Activated T-helper 17 cell treated with anti-CD3 and anti-CD28 coated beads, Interleukin-2, amount 50 U/mL, for 72 hours (primary cell): ENCODE results near the gene HSPB9. TPM values are rescaled to one million over a fixed set of nuclear protein-coding genes. Genes with fewer than 3 reads are reported as not detected.
A peak's percentile ranks its signal among the peaks of the same experiment; 100 is the strongest.

Experiments used
- ATAC-seq: fragments of 150-1000 bp; cut with Tn5 transposase; replicated peaks from 2 replicates; pipeline ENCODE4 v1.10.0; 2021; ENCODE audit warnings: mild to moderate bottlenecking, moderate library complexity
- H3K27ac Mint-ChIP-seq: one replicate; pipeline ENCODE4 v1.8.0; 2022; ENCODE audit warnings: mixed read lengths
- H3K27me3 Mint-ChIP-seq: one replicate; pipeline ENCODE4 v1.8.0; 2022; ENCODE audit warnings: mixed read lengths
- H3K36me3 Mint-ChIP-seq: one replicate; pipeline ENCODE4 v1.8.0; 2022; ENCODE audit warnings: low read depth, mild to moderate bottlenecking, mixed read lengths
- H3K4me1 Mint-ChIP-seq: one replicate; pipeline ENCODE4 v1.8.0; 2022; ENCODE audit warnings: mixed read lengths
- H3K4me3 Mint-ChIP-seq: one replicate; pipeline ENCODE4 v1.8.0; 2022; ENCODE audit warnings: mild to moderate bottlenecking, mixed read lengths
- H3K9me3 Mint-ChIP-seq: one replicate; pipeline ENCODE4 v1.8.0; 2022; ENCODE audit warnings: mixed read lengths
- total RNA-seq, 2 donors: library from RNA; stranded (reverse); gene quantifications; one replicate each; pipeline ENCODE4 v1.2.3, GENCODE V29; 2022

The HSPB9 gene
- total RNA-seq, 2 donors from 2014 or later = 0.13 TPM; not detected in 1

- H3K36me3 Mint-ChIP-seq = no peaks in the 10 kb centered on the region
- H3K27me3 Mint-ChIP-seq = peaks cover 9% of the 10 kb centered on the region
- H3K9me3 Mint-ChIP-seq = no peaks in the 10 kb centered on the region
- no peak overlapping the region for H3K4me3 Mint-ChIP-seq
- ATAC-seq = no peak
- H3K4me1 Mint-ChIP-seq = no peaks in the 10 kb centered on the region
- no peak overlapping the region for H3K27ac Mint-ChIP-seq
These were observed 28.1 kb upstream of the HSPB9 start for GRCh38 chr17:42094375-42095069.

- Mint-ChIP-seq H3K27ac (no peak overlapping the region), H3K36me3 (no peaks in the 10 kb centered on the region), H3K9me3 (no peaks in the 10 kb centered on the region), H3K4me3 (no peak overlapping the region), H3K27me3 (peaks cover 3% of the 10 kb centered on the region), H3K4me1 (no peaks in the 10 kb centered on the region)
- no peak for ATAC-seq
These were observed 26.1 kb upstream of the HSPB9 start for GRCh38 chr17:42096360-42097111.

- Mint-ChIP-seq H3K27me3 (peaks cover 3% of the 10 kb centered on the region), H3K27ac (no peak within 1 kb of the TSS), H3K4me1 (no peaks in the 10 kb centered on the region), H3K36me3 (no peaks in the 10 kb centered on the region), H3K9me3 (no peaks in the 10 kb centered on the region), H3K4me3 (peak within 1 kb of the TSS; percentile 57)
- ATAC-seq = peak; percentile 78
These were observed 24.6 kb upstream of the HSPB9 start, which contains the start of gene ZNF385C for GRCh38 chr17:42097691-42098631. Gene ZNF385C, minus strand, starts transcription at chr17:42098473. Its CDS starts 35,417 bp downstream, at chr17:42063056.

- Mint-ChIP-seq H3K36me3 (no peaks in the 10 kb centered on the region), H3K27me3 (peaks cover 3% of the 10 kb centered on the region)
- no peak for ATAC-seq
These were observed 23.7 kb upstream of the HSPB9 start for GRCh38 chr17:42098730-42099399.

GRCh38 chr17:42101513-42102292 lies 20.9 kb upstream of the HSPB9 start:
- peak; percentile 77 for ATAC-seq
- H3K4me3 Mint-ChIP-seq = no peak overlapping the region
- no peaks in the 10 kb centered on the region for H3K36me3 Mint-ChIP-seq
- peaks cover 3% of the 10 kb centered on the region for H3K27me3 Mint-ChIP-seq
- H3K9me3 Mint-ChIP-seq = no peaks in the 10 kb centered on the region
- H3K4me1 Mint-ChIP-seq = no peaks in the 10 kb centered on the region
- no peak overlapping the region for H3K27ac Mint-ChIP-seq

More at GRCh38 chr17:42098730-42099399, 23.7 kb upstream of the HSPB9 start:
- H3K4me1 Mint-ChIP-seq = no peaks in the 10 kb centered on the region
- no peak overlapping the region for H3K27ac Mint-ChIP-seq
- no peak overlapping the region for H3K4me3 Mint-ChIP-seq
- no peaks in the 10 kb centered on the region for H3K9me3 Mint-ChIP-seq

GRCh38 chr17:42103221-42103954 lies 19.2 kb upstream of the HSPB9 start:
- Mint-ChIP-seq H3K27ac (no peak overlapping the region), H3K4me1 (no peaks in the 10 kb centered on the region), H3K9me3 (no peaks in the 10 kb centered on the region), H3K4me3 (no peak overlapping the region), H3K36me3 (no peaks in the 10 kb centered on the region), H3K27me3 (no peaks in the 10 kb centered on the region)
- no peak for ATAC-seq

- H3K4me1 Mint-ChIP-seq = no peaks in the 10 kb centered on the region
- H3K9me3 Mint-ChIP-seq = no peaks in the 10 kb centered on the region
- no peak overlapping the region for H3K27ac Mint-ChIP-seq
- no peak overlapping the region for H3K4me3 Mint-ChIP-seq
- H3K36me3 Mint-ChIP-seq = no peaks in the 10 kb centered on the region
- H3K27me3 Mint-ChIP-seq = no peaks in the 10 kb centered on the region
- ATAC-seq = no peak
These were observed 18.3 kb upstream of the HSPB9 start for GRCh38 chr17:42104264-42104663.

GRCh38 chr17:42106009-42106408 lies 16.6 kb upstream of the HSPB9 start:
- Mint-ChIP-seq H3K9me3 (no peaks in the 10 kb centered on the region), H3K27ac (no peak overlapping the region), H3K27me3 (no peaks in the 10 kb centered on the region), H3K4me1 (no peaks in the 10 kb centered on the region), H3K4me3 (no peak overlapping the region), H3K36me3 (no peaks in the 10 kb centered on the region)
- no peak for ATAC-seq

GRCh38 chr17:42107124-42107523 lies 15.5 kb upstream of the HSPB9 start:
- H3K4me1 Mint-ChIP-seq = peaks cover 4% of the 10 kb centered on the region
- ATAC-seq = no peak
- H3K4me3 Mint-ChIP-seq = peak overlapping the region; percentile 52

GRCh38 chr17:42107597-42108576 lies 14.7 kb upstream of the HSPB9 start:
- H3K4me1 Mint-ChIP-seq = peaks cover 5% of the 10 kb centered on the region
- H3K36me3 Mint-ChIP-seq = no peaks in the 10 kb centered on the region
- ATAC-seq = peak; percentile 85
- H3K9me3 Mint-ChIP-seq = no peaks in the 10 kb centered on the region
- no peaks in the 10 kb centered on the region for H3K27me3 Mint-ChIP-seq
- H3K27ac Mint-ChIP-seq = no peak overlapping the region
- peak overlapping the region; percentile 52 for H3K4me3 Mint-ChIP-seq

More at GRCh38 chr17:42107124-42107523, 15.5 kb upstream of the HSPB9 start:
- no peaks in the 10 kb centered on the region for H3K9me3 Mint-ChIP-seq
- H3K27me3 Mint-ChIP-seq = no peaks in the 10 kb centered on the region
- H3K36me3 Mint-ChIP-seq = no peaks in the 10 kb centered on the region
- H3K27ac Mint-ChIP-seq = no peak overlapping the region

- H3K4me3 Mint-ChIP-seq = no peak overlapping the region
- H3K36me3 Mint-ChIP-seq = no peaks in the 10 kb centered on the region
- ATAC-seq = no peak
- no peaks in the 10 kb centered on the region for H3K27me3 Mint-ChIP-seq
- H3K4me1 Mint-ChIP-seq = peaks cover 5% of the 10 kb centered on the region
- peak overlapping the region; percentile 66 for H3K27ac Mint-ChIP-seq
- no peaks in the 10 kb centered on the region for H3K9me3 Mint-ChIP-seq
These were observed 13.5 kb upstream of the HSPB9 start for GRCh38 chr17:42109086-42109485.
